ENCODE results near the gene OAT.

The OAT gene

GRCh38 chr10:124415210-124415609 lies 3.5 kb downstream of the OAT start:
- no peak for DNase-seq
- in situ Hi-C loops (cut with MboI; ENCODE audit: low pct_unique_long_range_greater_than_20kb, low sequenced_read_pairs), result no loop called here

GRCh38 chr10:124414076-124414475 lies 4.6 kb downstream of the OAT start:
- in situ Hi-C loops (cut with MboI; ENCODE audit: low pct_unique_long_range_greater_than_20kb, low sequenced_read_pairs), result no loop called here
- no peak for DNase-seq

GRCh38 chr10:124409696-124410095 lies 9.0 kb downstream of the OAT start:
- DNase-seq, result no peak
- in situ Hi-C loops (cut with MboI; ENCODE audit: low pct_unique_long_range_greater_than_20kb, low sequenced_read_pairs), result no loop called here

GRCh38 chr10:124408357-124408756 lies 10.4 kb downstream of the OAT start:
- in situ Hi-C loops (cut with MboI; ENCODE audit: low pct_unique_long_range_greater_than_20kb, low sequenced_read_pairs), result no loop called here
- DNase-seq, result no peak

- in situ Hi-C loops (cut with MboI; ENCODE audit: low pct_unique_long_range_greater_than_20kb, low sequenced_read_pairs), result no loop called here
- DNase-seq, result no peak
Observed at GRCh38 chr10:124407456-124407855, 11.3 kb downstream of the OAT start.

- peak; percentile 85 for DNase-seq
- in situ Hi-C loops (cut with MboI; ENCODE audit: low pct_unique_long_range_greater_than_20kb, low sequenced_read_pairs), result no loop called here
Observed at GRCh38 chr10:124403548-124403947, 15.2 kb downstream of the OAT start.

- no peak for DNase-seq
- in situ Hi-C loops (cut with MboI; ENCODE audit: low pct_unique_long_range_greater_than_20kb, low sequenced_read_pairs), result no loop called here
Observed at GRCh38 chr10:124402273-124402672, 16.4 kb downstream of the OAT start.

GRCh38 chr10:124401633-124402032 lies 17.1 kb downstream of the OAT start:
- in situ Hi-C loops (cut with MboI; ENCODE audit: low pct_unique_long_range_greater_than_20kb, low sequenced_read_pairs), result no loop called here
- DNase-seq, result no peak

GRCh38 chr10:124394583-124394982 lies 24.1 kb downstream of the OAT start:
- in situ Hi-C loops (cut with MboI; ENCODE audit: low pct_unique_long_range_greater_than_20kb, low sequenced_read_pairs), result loop anchor here (25.0 kb wide), 1 partner anchor 807 kb away; no protein-coding TSS in a partner anchor
- DNase-seq, result no peak

GRCh38 chr10:124392626-124393342 lies 25.9 kb downstream of the OAT start:
- no peak for DNase-seq
- in situ Hi-C loops (cut with MboI; ENCODE audit: low pct_unique_long_range_greater_than_20kb, low sequenced_read_pairs), result loop anchor here (25.0 kb wide), 1 partner anchor 805 kb away; no protein-coding TSS in a partner anchor

- DNase-seq, result no peak
- in situ Hi-C loops (cut with MboI; ENCODE audit: low pct_unique_long_range_greater_than_20kb, low sequenced_read_pairs), result loop anchor here (25.0 kb wide), 1 partner anchor 803 kb away; no protein-coding TSS in a partner anchor
Observed at GRCh38 chr10:124390471-124391187, 28.1 kb downstream of the OAT start.

GRCh38 chr10:124389613-124390361 lies 28.9 kb downstream of the OAT start:
- DNase-seq, result no peak
- in situ Hi-C loops (cut with MboI; ENCODE audit: low pct_unique_long_range_greater_than_20kb, low sequenced_read_pairs), result loop anchor here (10.0 to 25.0 kb wide), 2 partner anchors 385 to 802 kb away; no protein-coding TSS in a partner anchor

- in situ Hi-C loops (cut with MboI; ENCODE audit: low pct_unique_long_range_greater_than_20kb, low sequenced_read_pairs), result loop anchor here (10.0 to 25.0 kb wide), 2 partner anchors 384 to 802 kb away; no protein-coding TSS in a partner anchor
- DNase-seq, result peak; percentile 79
Observed at GRCh38 chr10:124388823-124389612, 29.7 kb downstream of the OAT start.

- in situ Hi-C loops (cut with MboI; ENCODE audit: low pct_unique_long_range_greater_than_20kb, low sequenced_read_pairs), result loop anchor here (10.0 to 25.0 kb wide), 2 partner anchors 384 to 801 kb away; no protein-coding TSS in a partner anchor
- no peak for DNase-seq
Observed at GRCh38 chr10:124388476-124388822, 30.3 kb downstream of the OAT start.

- in situ Hi-C loops (cut with MboI; ENCODE audit: low pct_unique_long_range_greater_than_20kb, low sequenced_read_pairs), result loop anchor here (10.0 to 25.0 kb wide), 2 partner anchors 382 to 800 kb away; no protein-coding TSS in a partner anchor
Observed at GRCh38 chr10:124387078-124387874, 31.4 kb downstream of the OAT start.

GRCh38 chr10:124386186-124387077 lies 32.3 kb downstream of the OAT start:
- no peak for DNase-seq
- in situ Hi-C loops (cut with MboI; ENCODE audit: low pct_unique_long_range_greater_than_20kb, low sequenced_read_pairs), result loop anchor here (10.0 to 25.0 kb wide), 2 partner anchors 382 to 799 kb away; no protein-coding TSS in a partner anchor

More at GRCh38 chr10:124387078-124387874, 31.4 kb downstream of the OAT start:
- no peak for DNase-seq

- DNase-seq, result no peak
- in situ Hi-C loops (cut with MboI; ENCODE audit: low pct_unique_long_range_greater_than_20kb, low sequenced_read_pairs), result loop anchor here (10.0 to 25.0 kb wide), 2 partner anchors 381 to 798 kb away; no protein-coding TSS in a partner anchor
Observed at GRCh38 chr10:124385627-124386185, 33.0 kb downstream of the OAT start.

Measured in KBM-7 (cell line).